Activated naive CD8-positive, alpha-beta T cell (primary cell): ENCODE measurements around the gene CDH11.

Source experiments
- H3K27ac Mint-ChIP-seq: one replicate; pipeline ENCODE4 v1.8.0; 2021; ENCODE audit warnings: mixed read lengths
- H3K27me3 Mint-ChIP-seq: one replicate; pipeline ENCODE4 v1.8.0; 2021; ENCODE audit warnings: mixed read lengths
- H3K36me3 Mint-ChIP-seq: one replicate; pipeline ENCODE4 v1.8.0; 2021; ENCODE audit warnings: mixed read lengths
- H3K4me1 Mint-ChIP-seq: one replicate; pipeline ENCODE4 v1.8.0; 2021; ENCODE audit warnings: low read depth, mixed read lengths
- H3K4me3 Mint-ChIP-seq: one replicate; pipeline ENCODE4 v1.8.0; 2021; ENCODE audit warnings: mild to moderate bottlenecking, mixed read lengths
- H3K9me3 Mint-ChIP-seq: one replicate; pipeline ENCODE4 v1.8.0; 2021; ENCODE audit warnings: low read depth, mixed read lengths

The CDH11 gene

GRCh38 chr16:65120831-65121721 is 787 bp downstream of the CDH11 start:
- Mint-ChIP-seq H3K4me3 (no peak overlapping the region), H3K27ac (no peak overlapping the region), H3K27me3 (peaks cover 22% of the 10 kb centered on the region), H3K9me3 (no peaks in the 10 kb centered on the region), H3K4me1 (no peaks in the 10 kb centered on the region), H3K36me3 (no peaks in the 10 kb centered on the region)

- H3K4me3 Mint-ChIP-seq: no peak overlapping the region
- no peaks in the 10 kb centered on the region for H3K36me3 Mint-ChIP-seq
- H3K4me1 Mint-ChIP-seq: no peaks in the 10 kb centered on the region
- peaks cover 22% of the 10 kb centered on the region for H3K27me3 Mint-ChIP-seq
- H3K9me3 Mint-ChIP-seq: no peaks in the 10 kb centered on the region
- no peak overlapping the region for H3K27ac Mint-ChIP-seq
Observed at GRCh38 chr16:65120461-65120830, 1.4 kb downstream of the CDH11 start.

GRCh38 chr16:65119901-65120401 is 1.9 kb downstream of the CDH11 start:
- Mint-ChIP-seq H3K9me3 (no peaks in the 10 kb centered on the region), H3K36me3 (no peaks in the 10 kb centered on the region), H3K27me3 (peaks cover 22% of the 10 kb centered on the region), H3K4me3 (no peak overlapping the region), H3K27ac (no peak overlapping the region), H3K4me1 (no peaks in the 10 kb centered on the region)

- Mint-ChIP-seq H3K4me1 (no peaks in the 10 kb centered on the region), H3K27ac (no peak overlapping the region), H3K36me3 (no peaks in the 10 kb centered on the region), H3K27me3 (peaks cover 18% of the 10 kb centered on the region), H3K4me3 (no peak overlapping the region), H3K9me3 (no peaks in the 10 kb centered on the region)
Observed at GRCh38 chr16:65119435-65119834, 2.4 kb downstream of the CDH11 start.

- no peaks in the 10 kb centered on the region for H3K4me1 Mint-ChIP-seq
- H3K9me3 Mint-ChIP-seq: no peaks in the 10 kb centered on the region
- no peak overlapping the region for H3K27ac Mint-ChIP-seq
- H3K36me3 Mint-ChIP-seq: no peaks in the 10 kb centered on the region
- H3K4me3 Mint-ChIP-seq: no peak overlapping the region
- H3K27me3 Mint-ChIP-seq: peaks cover 14% of the 10 kb centered on the region
Observed at GRCh38 chr16:65118871-65119270, 3.0 kb downstream of the CDH11 start.

- Mint-ChIP-seq H3K4me3 (no peak overlapping the region), H3K27me3 (peaks cover 11% of the 10 kb centered on the region), H3K27ac (no peak overlapping the region), H3K4me1 (no peaks in the 10 kb centered on the region), H3K9me3 (no peaks in the 10 kb centered on the region), H3K36me3 (no peaks in the 10 kb centered on the region)
Observed at GRCh38 chr16:65117811-65118448, 3.9 kb downstream of the CDH11 start.

- Mint-ChIP-seq H3K9me3 (no peaks in the 10 kb centered on the region), H3K4me1 (no peaks in the 10 kb centered on the region), H3K36me3 (no peaks in the 10 kb centered on the region), H3K27me3 (peaks cover 11% of the 10 kb centered on the region), H3K27ac (no peak overlapping the region), H3K4me3 (no peak overlapping the region)
Observed at GRCh38 chr16:65116818-65117430, 4.9 kb downstream of the CDH11 start.

- Mint-ChIP-seq H3K27me3 (peaks cover 11% of the 10 kb centered on the region), H3K27ac (no peak overlapping the region), H3K4me1 (no peaks in the 10 kb centered on the region), H3K36me3 (no peaks in the 10 kb centered on the region), H3K9me3 (no peaks in the 10 kb centered on the region), H3K4me3 (no peak overlapping the region)
Observed at GRCh38 chr16:65116216-65116615, 5.6 kb downstream of the CDH11 start.

GRCh38 chr16:65114527-65114926 is 7.3 kb downstream of the CDH11 start:
- Mint-ChIP-seq H3K36me3 (no peaks in the 10 kb centered on the region), H3K27me3 (peaks cover 7% of the 10 kb centered on the region), H3K27ac (no peak overlapping the region), H3K9me3 (no peaks in the 10 kb centered on the region), H3K4me1 (no peaks in the 10 kb centered on the region), H3K4me3 (no peak overlapping the region)

- no peaks in the 10 kb centered on the region for H3K27me3 Mint-ChIP-seq
- H3K36me3 Mint-ChIP-seq: no peaks in the 10 kb centered on the region
- H3K9me3 Mint-ChIP-seq: no peaks in the 10 kb centered on the region
- H3K4me3 Mint-ChIP-seq: no peak overlapping the region
- H3K27ac Mint-ChIP-seq: no peak overlapping the region
- no peaks in the 10 kb centered on the region for H3K4me1 Mint-ChIP-seq
Observed at GRCh38 chr16:65113441-65113840, 8.4 kb downstream of the CDH11 start.

GRCh38 chr16:65111306-65111705 is 10.6 kb downstream of the CDH11 start:
- peaks cover 2% of the 10 kb centered on the region for H3K9me3 Mint-ChIP-seq
- no peak overlapping the region for H3K27ac Mint-ChIP-seq
- H3K36me3 Mint-ChIP-seq: no peaks in the 10 kb centered on the region
- H3K4me1 Mint-ChIP-seq: no peaks in the 10 kb centered on the region
- no peak overlapping the region for H3K4me3 Mint-ChIP-seq
- no peaks in the 10 kb centered on the region for H3K27me3 Mint-ChIP-seq

GRCh38 chr16:65106757-65107156 is 15.1 kb downstream of the CDH11 start:
- Mint-ChIP-seq H3K27me3 (no peaks in the 10 kb centered on the region), H3K4me3 (no peak overlapping the region)

GRCh38 chr16:65105171-65105570 is 16.7 kb downstream of the CDH11 start:
- no peak overlapping the region for H3K4me3 Mint-ChIP-seq
- no peaks in the 10 kb centered on the region for H3K4me1 Mint-ChIP-seq
- no peak overlapping the region for H3K27ac Mint-ChIP-seq
- no peaks in the 10 kb centered on the region for H3K36me3 Mint-ChIP-seq
- H3K27me3 Mint-ChIP-seq: no peaks in the 10 kb centered on the region
- H3K9me3 Mint-ChIP-seq: peaks cover 4% of the 10 kb centered on the region

More at GRCh38 chr16:65106757-65107156, 15.1 kb downstream of the CDH11 start:
- H3K36me3 Mint-ChIP-seq: no peaks in the 10 kb centered on the region
- H3K4me1 Mint-ChIP-seq: no peaks in the 10 kb centered on the region
- H3K27ac Mint-ChIP-seq: no peak overlapping the region
- peaks cover 4% of the 10 kb centered on the region for H3K9me3 Mint-ChIP-seq

GRCh38 chr16:65104471-65104870 is 17.4 kb downstream of the CDH11 start:
- Mint-ChIP-seq H3K27ac (no peak overlapping the region), H3K9me3 (peaks cover 11% of the 10 kb centered on the region), H3K4me1 (no peaks in the 10 kb centered on the region), H3K27me3 (no peaks in the 10 kb centered on the region), H3K36me3 (no peaks in the 10 kb centered on the region), H3K4me3 (no peak overlapping the region)

GRCh38 chr16:65102326-65102725 is 19.5 kb downstream of the CDH11 start:
- H3K27me3 Mint-ChIP-seq: no peaks in the 10 kb centered on the region
- no peaks in the 10 kb centered on the region for H3K36me3 Mint-ChIP-seq
- H3K4me1 Mint-ChIP-seq: no peaks in the 10 kb centered on the region
- H3K4me3 Mint-ChIP-seq: no peak overlapping the region
- no peak overlapping the region for H3K27ac Mint-ChIP-seq
- peaks cover 14% of the 10 kb centered on the region for H3K9me3 Mint-ChIP-seq
